IPS-20b (cell line): ENCODE results near the gene PCSK1.
"Not testable (repeated sequence)": the region's sequence is repeated elsewhere in the genome, so short reads cannot be mapped to it uniquely, and the experiment has no call there.

Experiments used
- H3K27ac ChIP-seq: one replicate; pipeline ENCODE4 v1.5.1; 2013; ENCODE audit warnings: low read length
- H3K27me3 ChIP-seq: 2 replicates; pipeline ENCODE4 v1.6.1; 2013; ENCODE audit warnings: mild to moderate bottlenecking, low read length, inconsistent platforms; ENCODE audit not compliant: insufficient read depth
- H3K36me3 ChIP-seq: 2 replicates; pipeline ENCODE4 v1.6.1; 2013; ENCODE audit warnings: low read depth, mild to moderate bottlenecking, inconsistent platforms, low read length, moderate library complexity; ENCODE audit not compliant: insufficient read depth
- H3K4me1 ChIP-seq: 2 replicates; pipeline ENCODE4 v1.6.1; 2013; ENCODE audit warnings: mild to moderate bottlenecking, control low read depth, inconsistent platforms, low read length, moderate library complexity; ENCODE audit not compliant: insufficient read depth
- H3K4me3 ChIP-seq: 2 replicates; pipeline ENCODE4 v1.5.1; 2013; ENCODE audit warnings: mild to moderate bottlenecking, low read length, inconsistent platforms
- H3K9ac ChIP-seq: 2 replicates; pipeline ENCODE4 v1.6.1; 2013; ENCODE audit warnings: low read depth, mild to moderate bottlenecking, inconsistent platforms, low read length, moderate library complexity
- H3K9me3 ChIP-seq: 2 replicates; pipeline ENCODE4 v1.6.1; 2013; ENCODE audit warnings: mild to moderate bottlenecking, low read depth, low read length, inconsistent platforms; ENCODE audit not compliant: insufficient read depth

The PCSK1 gene

GRCh38 chr5:96387616-96388015, 45.4 kb downstream of the PCSK1 start:
- Histone ChIP-seq H3K9ac (no peak overlapping the region), H3K27ac (no peak overlapping the region), H3K4me1 (peaks cover 15% of the 10 kb centered on the region; the same call in 1 of the 2 replicates), H3K36me3 (no peaks in the 10 kb centered on the region), H3K9me3 (no peaks in the 10 kb centered on the region), H3K4me3 (no peak overlapping the region), H3K27me3 (no peaks in the 10 kb centered on the region)

GRCh38 chr5:96385538-96385937, 47.5 kb downstream of the PCSK1 start:
- Histone ChIP-seq H3K4me1 (peaks cover 15% of the 10 kb centered on the region; the same call in 1 of the 2 replicates), H3K9me3 (no peaks in the 10 kb centered on the region), H3K27me3 (no peaks in the 10 kb centered on the region), H3K4me3 (no peak overlapping the region), H3K36me3 (no peaks in the 10 kb centered on the region), H3K9ac (no peak overlapping the region), H3K27ac (no peak overlapping the region)

- H3K27ac ChIP-seq, result no peak overlapping the region
- H3K27me3 ChIP-seq, result no peaks in the 10 kb centered on the region
- no peaks in the 10 kb centered on the region for H3K9me3 ChIP-seq
- no peak overlapping the region for H3K4me3 ChIP-seq
- no peaks in the 10 kb centered on the region for H3K36me3 ChIP-seq
- H3K4me1 ChIP-seq, result peaks cover 15% of the 10 kb centered on the region; the same call in 1 of the 2 replicates
- H3K9ac ChIP-seq, result no peak overlapping the region
Observed at GRCh38 chr5:96384353-96384752, 48.7 kb downstream of the PCSK1 start.

- H3K4me1 ChIP-seq, result peaks cover 15% of the 10 kb centered on the region; the same call in 1 of the 2 replicates
- H3K9me3 ChIP-seq, result no peaks in the 10 kb centered on the region
- no peaks in the 10 kb centered on the region for H3K27me3 ChIP-seq
- H3K4me3 ChIP-seq, result no peak overlapping the region
- H3K9ac ChIP-seq, result no peak overlapping the region
- no peaks in the 10 kb centered on the region for H3K36me3 ChIP-seq
- H3K27ac ChIP-seq, result no peak overlapping the region
Observed at GRCh38 chr5:96381526-96381925, 51.5 kb downstream of the PCSK1 start.

GRCh38 chr5:96379896-96380295, 53.2 kb downstream of the PCSK1 start:
- H3K4me1 ChIP-seq, result peaks cover under 1% of the 10 kb centered on the region; the same call in 1 of the 2 replicates
- no peak overlapping the region for H3K27ac ChIP-seq
- H3K4me3 ChIP-seq, result no peak overlapping the region
- no peak overlapping the region for H3K9ac ChIP-seq
- H3K9me3 ChIP-seq, result no peaks in the 10 kb centered on the region
- no peaks in the 10 kb centered on the region for H3K27me3 ChIP-seq
- H3K36me3 ChIP-seq, result no peaks in the 10 kb centered on the region

- no peak overlapping the region for H3K27ac ChIP-seq
- H3K9me3 ChIP-seq, result no peaks in the 10 kb centered on the region
- no peaks in the 10 kb centered on the region for H3K4me1 ChIP-seq
- H3K9ac ChIP-seq, result no peak overlapping the region
- H3K36me3 ChIP-seq, result no peaks in the 10 kb centered on the region
- no peak overlapping the region for H3K4me3 ChIP-seq
- H3K27me3 ChIP-seq, result no peaks in the 10 kb centered on the region
Observed at GRCh38 chr5:96377597-96377996, 55.5 kb downstream of the PCSK1 start.

GRCh38 chr5:96377167-96377566, 55.9 kb downstream of the PCSK1 start:
- H3K27ac ChIP-seq, result no peak overlapping the region
- H3K36me3 ChIP-seq, result no peaks in the 10 kb centered on the region
- no peak overlapping the region for H3K4me3 ChIP-seq
- H3K9me3 ChIP-seq, result no peaks in the 10 kb centered on the region
- H3K27me3 ChIP-seq, result no peaks in the 10 kb centered on the region
- H3K4me1 ChIP-seq, result no peaks in the 10 kb centered on the region
- H3K9ac ChIP-seq, result no peak overlapping the region

- Histone ChIP-seq H3K9ac (no peak overlapping the region), H3K4me1 (no peaks in the 10 kb centered on the region), H3K27ac (no peak overlapping the region), H3K27me3 (no peaks in the 10 kb centered on the region), H3K9me3 (no peaks in the 10 kb centered on the region), H3K36me3 (no peaks in the 10 kb centered on the region), H3K4me3 (no peak overlapping the region)
Observed at GRCh38 chr5:96374653-96375052, 58.4 kb downstream of the PCSK1 start.

- H3K4me3 ChIP-seq, result no peak overlapping the region
- H3K27ac ChIP-seq, result no peak overlapping the region
- H3K27me3 ChIP-seq, result no peaks in the 10 kb centered on the region
- no peak overlapping the region for H3K9ac ChIP-seq
- no peaks in the 10 kb centered on the region for H3K36me3 ChIP-seq
- no peaks in the 10 kb centered on the region for H3K4me1 ChIP-seq
- no peaks in the 10 kb centered on the region for H3K9me3 ChIP-seq
Observed at GRCh38 chr5:96373381-96373733, 59.7 kb downstream of the PCSK1 start.

- Histone ChIP-seq H3K27me3 (no peaks in the 10 kb centered on the region), H3K36me3 (no peaks in the 10 kb centered on the region), H3K4me1 (no peaks in the 10 kb centered on the region), H3K27ac (no peak overlapping the region), H3K9me3 (no peaks in the 10 kb centered on the region), H3K9ac (no peak overlapping the region), H3K4me3 (no peak overlapping the region)
Observed at GRCh38 chr5:96372726-96373380, 60.2 kb downstream of the PCSK1 start.

GRCh38 chr5:96370976-96371375, 62.1 kb downstream of the PCSK1 start:
- no peaks in the 10 kb centered on the region for H3K36me3 ChIP-seq
- H3K4me3 ChIP-seq, result no peak overlapping the region
- no peaks in the 10 kb centered on the region for H3K4me1 ChIP-seq
- no peaks in the 10 kb centered on the region for H3K9me3 ChIP-seq
- no peaks in the 10 kb centered on the region for H3K27me3 ChIP-seq
- H3K9ac ChIP-seq, result no peak overlapping the region
- no peak overlapping the region for H3K27ac ChIP-seq

- H3K9ac ChIP-seq, H3K36me3 ChIP-seq, H3K4me1 ChIP-seq, H3K27me3 ChIP-seq, H3K27ac ChIP-seq, H3K9me3 ChIP-seq, H3K4me3 ChIP-seq: not testable (repeated sequence)
Observed at GRCh38 chr5:96367337-96367736, 65.7 kb downstream of the PCSK1 start.
